ENCODE measurements around the gene CAMK1G. TPM values are rescaled to one million over a fixed set of nuclear protein-coding genes. Genes with fewer than 3 reads are reported as not detected.
A peak's percentile ranks its signal among the peaks of the same experiment; 100 is the strongest.

The CAMK1G gene
- total and polyA plus RNA-seq, 2 experiments from 2014 or later: 0.32 to 0.76 TPM

- peaks cover 2% of the 10 kb centered on the region for H3K27me3 Mint-ChIP-seq (ENCODE audit: insufficient read depth, low read depth, poor library complexity)
- DNase-seq (ENCODE audit: low spot score): no peak
Measured at GRCh38 chr1:209607102-209607794, 23.7 kb downstream of the CAMK1G start.

DNA sequence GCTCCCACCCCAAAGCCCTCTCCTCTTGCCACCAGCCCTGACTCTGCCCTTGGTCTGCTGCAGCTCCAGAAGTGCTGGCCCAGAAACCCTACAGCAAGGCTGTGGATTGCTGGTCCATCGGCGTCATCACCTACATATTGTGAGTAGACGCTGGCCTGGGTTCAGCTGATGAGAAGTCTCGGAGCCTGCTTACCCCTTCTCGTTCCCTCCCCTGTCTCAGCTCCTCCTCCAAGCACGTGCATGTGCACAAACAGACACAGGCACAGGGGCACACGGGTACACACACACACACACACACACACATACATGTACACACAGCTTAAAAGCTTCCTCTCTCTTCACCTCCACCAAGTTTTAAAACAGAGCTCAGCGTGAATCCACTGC, 24.3 kb downstream of the CAMK1G start:
- no peaks in the 10 kb centered on the region for H3K4me1 Mint-ChIP-seq
- no peaks in the 10 kb centered on the region for H3K36me3 ChIP-seq (ENCODE audit: insufficient read depth)
- no peak for ATAC-seq
- no peaks in the 10 kb centered on the region for H3K9me2 ChIP-seq (ENCODE audit: insufficient read depth)
- no peaks in the 10 kb centered on the region for H3F3A ChIP-seq (replicated peaks; ENCODE audit: low read depth)
- no peaks in the 10 kb centered on the region for H3K27me3 ChIP-seq (ENCODE audit: insufficient read depth)
- no peak overlapping the region for H2AFZ ChIP-seq
- no peaks in the 10 kb centered on the region for H4K20me1 ChIP-seq (replicated peaks; ENCODE audit: insufficient read depth)
- peaks cover 2% of the 10 kb centered on the region for H3K27me3 Mint-ChIP-seq (ENCODE audit: insufficient read depth, low read depth, poor library complexity)
- peak overlapping the region; percentile 39; the same call in 1 of the 2 replicates for H3K27ac Mint-ChIP-seq
- H3K9me3 Mint-ChIP-seq: no peaks in the 10 kb centered on the region; the same call in 2 of the 3 replicates
- H3K36me3 Mint-ChIP-seq (ENCODE audit: low read depth): no peaks in the 10 kb centered on the region
- no peak for DNase-seq (ENCODE audit: low spot score)
- H3K4me1 ChIP-seq (ENCODE audit: insufficient read depth): no peaks in the 10 kb centered on the region
- no peaks in the 10 kb centered on the region for H3K79me2 ChIP-seq (replicated peaks; ENCODE audit: insufficient read depth)
- H3K4me3 ChIP-seq: no peak overlapping the region
- H3K4me3 Mint-ChIP-seq: no peak overlapping the region
- H3K27ac ChIP-seq (ENCODE audit: low read depth): no peak overlapping the region
- TF ChIP-seq ZNF114 (CRISPR knock-in tag; IDR thresholded peaks at IDR 0.05) (no peak), NANOG (IDR thresholded peaks at IDR 0.05; ENCODE audit: borderline replicate concordance) (no peak)
- TF ChIP-seq, protein P1, sequence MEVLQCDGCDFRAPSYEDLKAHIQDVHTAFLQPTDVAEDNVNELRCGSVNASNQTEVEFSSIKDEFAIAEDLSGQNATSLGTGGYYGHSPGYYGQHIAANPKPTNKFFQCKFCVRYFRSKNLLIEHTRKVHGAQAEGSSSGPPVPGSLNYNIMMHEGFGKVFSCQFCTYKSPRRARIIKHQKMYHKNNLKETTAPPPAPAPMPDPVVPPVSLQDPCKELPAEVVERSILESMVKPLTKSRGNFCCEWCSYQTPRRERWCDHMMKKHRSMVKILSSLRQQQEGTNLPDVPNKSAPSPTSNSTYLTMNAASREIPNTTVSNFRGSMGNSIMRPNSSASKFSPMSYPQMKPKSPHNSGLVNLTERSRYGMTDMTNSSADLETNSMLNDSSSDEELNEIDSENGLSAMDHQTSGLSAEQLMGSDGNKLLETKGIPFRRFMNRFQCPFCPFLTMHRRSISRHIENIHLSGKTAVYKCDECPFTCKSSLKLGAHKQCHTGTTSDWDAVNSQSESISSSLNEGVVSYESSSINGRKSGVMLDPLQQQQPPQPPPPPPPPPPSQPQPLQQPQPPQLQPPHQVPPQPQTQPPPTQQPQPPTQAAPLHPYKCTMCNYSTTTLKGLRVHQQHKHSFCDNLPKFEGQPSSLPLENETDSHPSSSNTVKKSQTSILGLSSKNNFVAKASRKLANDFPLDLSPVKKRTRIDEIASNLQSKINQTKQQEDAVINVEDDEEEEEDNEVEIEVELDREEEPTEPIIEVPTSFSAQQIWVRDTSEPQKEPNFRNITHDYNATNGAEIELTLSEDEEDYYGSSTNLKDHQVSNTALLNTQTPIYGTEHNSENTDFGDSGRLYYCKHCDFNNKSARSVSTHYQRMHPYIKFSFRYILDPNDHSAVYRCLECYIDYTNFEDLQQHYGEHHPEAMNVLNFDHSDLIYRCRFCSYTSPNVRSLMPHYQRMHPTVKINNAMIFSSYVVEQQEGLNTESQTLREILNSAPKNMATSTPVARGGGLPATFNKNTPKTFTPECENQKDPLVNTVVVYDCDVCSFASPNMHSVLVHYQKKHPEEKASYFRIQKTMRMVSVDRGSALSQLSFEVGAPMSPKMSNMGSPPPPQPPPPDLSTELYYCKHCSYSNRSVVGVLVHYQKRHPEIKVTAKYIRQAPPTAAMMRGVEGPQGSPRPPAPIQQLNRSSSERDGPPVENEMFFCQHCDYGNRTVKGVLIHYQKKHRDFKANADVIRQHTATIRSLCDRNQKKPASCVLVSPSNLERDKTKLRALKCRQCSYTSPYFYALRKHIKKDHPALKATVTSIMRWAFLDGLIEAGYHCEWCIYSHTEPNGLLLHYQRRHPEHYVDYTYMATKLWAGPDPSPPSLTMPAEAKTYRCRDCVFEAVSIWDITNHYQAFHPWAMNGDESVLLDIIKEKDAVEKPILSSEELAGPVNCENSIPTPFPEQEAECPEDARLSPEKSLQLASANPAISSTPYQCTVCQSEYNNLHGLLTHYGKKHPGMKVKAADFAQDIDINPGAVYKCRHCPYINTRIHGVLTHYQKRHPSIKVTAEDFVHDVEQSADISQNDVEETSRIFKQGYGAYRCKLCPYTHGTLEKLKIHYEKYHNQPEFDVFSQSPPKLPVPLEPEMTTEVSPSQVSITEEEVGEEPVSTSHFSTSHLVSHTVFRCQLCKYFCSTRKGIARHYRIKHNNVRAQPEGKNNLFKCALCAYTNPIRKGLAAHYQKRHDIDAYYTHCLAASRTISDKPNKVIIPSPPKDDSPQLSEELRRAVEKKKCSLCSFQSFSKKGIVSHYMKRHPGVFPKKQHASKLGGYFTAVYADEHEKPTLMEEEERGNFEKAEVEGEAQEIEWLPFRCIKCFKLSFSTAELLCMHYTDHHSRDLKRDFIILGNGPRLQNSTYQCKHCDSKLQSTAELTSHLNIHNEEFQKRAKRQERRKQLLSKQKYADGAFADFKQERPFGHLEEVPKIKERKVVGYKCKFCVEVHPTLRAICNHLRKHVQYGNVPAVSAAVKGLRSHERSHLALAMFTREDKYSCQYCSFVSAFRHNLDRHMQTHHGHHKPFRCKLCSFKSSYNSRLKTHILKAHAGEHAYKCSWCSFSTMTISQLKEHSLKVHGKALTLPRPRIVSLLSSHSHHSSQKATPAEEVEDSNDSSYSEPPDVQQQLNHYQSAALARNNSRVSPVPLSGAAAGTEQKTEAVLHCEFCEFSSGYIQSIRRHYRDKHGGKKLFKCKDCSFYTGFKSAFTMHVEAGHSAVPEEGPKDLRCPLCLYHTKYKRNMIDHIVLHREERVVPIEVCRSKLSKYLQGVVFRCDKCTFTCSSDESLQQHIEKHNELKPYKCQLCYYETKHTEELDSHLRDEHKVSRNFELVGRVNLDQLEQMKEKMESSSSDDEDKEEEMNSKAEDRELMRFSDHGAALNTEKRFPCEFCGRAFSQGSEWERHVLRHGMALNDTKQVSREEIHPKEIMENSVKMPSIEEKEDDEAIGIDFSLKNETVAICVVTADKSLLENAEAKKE (CRISPR knock-in tag; IDR thresholded peaks at IDR 0.05): no peak
- H3K4me2 ChIP-seq: no peak overlapping the region

More at GRCh38 chr1:209607102-209607794, 23.7 kb downstream of the CAMK1G start:
- Histone ChIP-seq H3K79me2 (replicated peaks; ENCODE audit: insufficient read depth) (no peaks in the 10 kb centered on the region), H3K4me1 (ENCODE audit: insufficient read depth) (no peaks in the 10 kb centered on the region), H3K4me2 (no peak overlapping the region), H3K36me3 (ENCODE audit: insufficient read depth) (no peaks in the 10 kb centered on the region), H3F3A (replicated peaks; ENCODE audit: low read depth) (no peaks in the 10 kb centered on the region), H3K27ac (ENCODE audit: low read depth) (no peak overlapping the region), H2AFZ (no peak overlapping the region), H3K27me3 (ENCODE audit: insufficient read depth) (no peaks in the 10 kb centered on the region), H4K20me1 (replicated peaks; ENCODE audit: insufficient read depth) (no peaks in the 10 kb centered on the region), H3K9me2 (ENCODE audit: insufficient read depth) (no peaks in the 10 kb centered on the region), H3K4me3 (no peak overlapping the region)
- H3K36me3 Mint-ChIP-seq (ENCODE audit: low read depth): no peaks in the 10 kb centered on the region
- ATAC-seq: no peak
- H3K27ac Mint-ChIP-seq: peak overlapping the region; percentile 39; the same call in 1 of the 2 replicates
- no peaks in the 10 kb centered on the region for H3K4me1 Mint-ChIP-seq
- no peak overlapping the region for H3K4me3 Mint-ChIP-seq
- no peaks in the 10 kb centered on the region; the same call in 2 of the 3 replicates for H3K9me3 Mint-ChIP-seq
- TF ChIP-seq REST (IDR thresholded peaks at IDR 0.05; ENCODE audit: unreplicated experiment) (no peak), EZH2 (IDR thresholded peaks at IDR 0.05; ENCODE audit: low read depth, unreplicated experiment) (no peak)
- TF ChIP-seq, protein P2, sequence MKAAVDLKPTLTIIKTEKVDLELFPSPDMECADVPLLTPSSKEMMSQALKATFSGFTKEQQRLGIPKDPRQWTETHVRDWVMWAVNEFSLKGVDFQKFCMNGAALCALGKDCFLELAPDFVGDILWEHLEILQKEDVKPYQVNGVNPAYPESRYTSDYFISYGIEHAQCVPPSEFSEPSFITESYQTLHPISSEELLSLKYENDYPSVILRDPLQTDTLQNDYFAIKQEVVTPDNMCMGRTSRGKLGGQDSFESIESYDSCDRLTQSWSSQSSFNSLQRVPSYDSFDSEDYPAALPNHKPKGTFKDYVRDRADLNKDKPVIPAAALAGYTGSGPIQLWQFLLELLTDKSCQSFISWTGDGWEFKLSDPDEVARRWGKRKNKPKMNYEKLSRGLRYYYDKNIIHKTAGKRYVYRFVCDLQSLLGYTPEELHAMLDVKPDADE (IDR thresholded peaks at IDR 0.05): no peak
